Bronchial epithelial cell (primary cell): ENCODE measurements around the gene TFDP1. TPM values are rescaled to one million over a fixed set of nuclear protein-coding genes. Genes with fewer than 3 reads are reported as not detected.

Source experiments
- DNase-seq: peaks from one replicate; pipeline ENCODE4 v3.0.0-alpha.2; 2010; ENCODE audit warnings: low read depth
- FAIRE-seq: peaks from 2 replicates; lab custom pipeline; 2011; peaks lifted over from hg19 to GRCh38; lab: Jason Lieb, UNC
- H3K27me3 ChIP-seq: 2 replicates; pipeline ENCODE4 v1.5.1; 2011; ENCODE audit warnings: low read length; ENCODE audit not compliant: control insufficient read depth, insufficient read depth
- H3K36me3 ChIP-seq: 2 replicates; pipeline ENCODE4 v1.5.1; 2011; ENCODE audit warnings: low read length; ENCODE audit not compliant: control insufficient read depth, insufficient read depth
- H3K4me3 ChIP-seq: 2 replicates; pipeline ENCODE4 v1.5.1; 2011; ENCODE audit warnings: mild to moderate bottlenecking, low read depth, low read length, control low read depth
- total RNA-seq: library from RNA; depleted of rRNA; stranded (reverse); fragments of >200 nt; gene quantifications from 2 replicates; pipeline ENCODE4 v1.2.1, GENCODE V29; 2014
- TF ChIP-seq, protein P1 (sequence below): IDR thresholded peaks from 2 replicates; pipeline ENCODE4 v1.5.1; 2011; ENCODE audit warnings: mild to moderate bottlenecking, moderate library complexity, low read length, control low read depth, inconsistent platforms; ENCODE audit not compliant: insufficient read depth, severe bottlenecking

Gene TFDP1
- total RNA-seq, 1 donor from 2014 or later: 32.6 TPM

DNA sequence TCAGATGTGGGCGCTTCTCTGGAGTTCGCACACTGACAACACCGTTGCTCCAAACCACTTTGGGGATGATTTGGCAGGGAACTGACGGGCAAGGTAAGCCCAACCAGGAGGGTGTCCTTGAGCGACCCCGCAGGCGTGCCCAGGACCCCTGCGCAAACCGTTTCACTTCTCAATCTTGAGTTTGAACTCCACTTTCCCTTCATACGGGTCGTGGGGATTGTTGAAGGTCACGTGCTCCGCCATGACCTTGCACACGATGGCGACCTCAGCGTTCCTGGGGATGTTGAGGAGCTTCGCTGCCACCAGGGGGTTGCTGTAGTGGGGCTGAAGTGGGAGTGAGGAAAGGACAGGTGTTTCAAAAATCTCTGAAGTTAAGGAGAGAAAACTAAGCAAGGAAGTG is 64.7 kb downstream of the TFDP1 start:
- no peaks in the 10 kb centered on the region for H3K36me3 ChIP-seq
- DNase-seq (no peak), FAIRE-seq (no peak)
- H3K4me3 ChIP-seq: no peak overlapping the region
- TF ChIP-seq, protein P1, sequence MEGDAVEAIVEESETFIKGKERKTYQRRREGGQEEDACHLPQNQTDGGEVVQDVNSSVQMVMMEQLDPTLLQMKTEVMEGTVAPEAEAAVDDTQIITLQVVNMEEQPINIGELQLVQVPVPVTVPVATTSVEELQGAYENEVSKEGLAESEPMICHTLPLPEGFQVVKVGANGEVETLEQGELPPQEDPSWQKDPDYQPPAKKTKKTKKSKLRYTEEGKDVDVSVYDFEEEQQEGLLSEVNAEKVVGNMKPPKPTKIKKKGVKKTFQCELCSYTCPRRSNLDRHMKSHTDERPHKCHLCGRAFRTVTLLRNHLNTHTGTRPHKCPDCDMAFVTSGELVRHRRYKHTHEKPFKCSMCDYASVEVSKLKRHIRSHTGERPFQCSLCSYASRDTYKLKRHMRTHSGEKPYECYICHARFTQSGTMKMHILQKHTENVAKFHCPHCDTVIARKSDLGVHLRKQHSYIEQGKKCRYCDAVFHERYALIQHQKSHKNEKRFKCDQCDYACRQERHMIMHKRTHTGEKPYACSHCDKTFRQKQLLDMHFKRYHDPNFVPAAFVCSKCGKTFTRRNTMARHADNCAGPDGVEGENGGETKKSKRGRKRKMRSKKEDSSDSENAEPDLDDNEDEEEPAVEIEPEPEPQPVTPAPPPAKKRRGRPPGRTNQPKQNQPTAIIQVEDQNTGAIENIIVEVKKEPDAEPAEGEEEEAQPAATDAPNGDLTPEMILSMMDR: no peak
- no peaks in the 10 kb centered on the region for H3K27me3 ChIP-seq

DNA sequence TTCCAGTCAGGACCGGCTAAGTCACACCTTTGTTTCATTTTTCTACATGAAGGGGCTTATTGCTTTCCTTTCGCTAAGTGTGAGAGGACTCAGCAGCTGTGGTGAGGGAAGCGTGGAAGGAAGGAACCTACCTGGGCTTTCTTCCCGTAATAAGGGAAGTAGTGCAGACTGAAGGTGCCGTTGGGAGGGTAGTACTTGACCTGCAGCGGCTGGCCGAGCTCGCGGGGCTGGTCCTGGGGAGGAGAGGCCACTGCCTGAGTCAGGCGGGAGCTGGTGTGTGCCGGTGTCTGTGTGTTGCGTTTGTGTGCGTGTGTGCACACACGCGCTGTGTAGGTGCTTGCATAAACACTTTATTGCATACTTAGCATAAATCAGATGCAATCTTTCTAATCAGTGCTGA is 65.7 kb downstream of the TFDP1 start:
- TF ChIP-seq, protein P1: no peak
- FAIRE-seq (no peak), DNase-seq (peak; percentile 24)

GRCh38 chr13:113650731-113651148 is 66.2 kb downstream of the TFDP1 start:
- Histone ChIP-seq H3K4me3 (no peak overlapping the region), H3K36me3 (no peaks in the 10 kb centered on the region), H3K27me3 (peaks cover 2% of the 10 kb centered on the region)
- TF ChIP-seq, protein P1: no peak
- FAIRE-seq (no peak), DNase-seq (no peak)

More for the DNA sequence above, 65.7 kb downstream of the TFDP1 start:
- Histone ChIP-seq H3K4me3 (peak overlapping the region; percentile 12), H3K27me3 (no peaks in the 10 kb centered on the region), H3K36me3 (no peaks in the 10 kb centered on the region)

- DNase-seq: no peak
- TF ChIP-seq, protein P1: no peak
- no peak overlapping the region for H3K4me3 ChIP-seq
- no peak for FAIRE-seq
- H3K36me3 ChIP-seq: no peaks in the 10 kb centered on the region
- peaks cover 2% of the 10 kb centered on the region for H3K27me3 ChIP-seq
These were observed 67.2 kb downstream of the TFDP1 start for GRCh38 chr13:113651511-113652403.

DNA sequence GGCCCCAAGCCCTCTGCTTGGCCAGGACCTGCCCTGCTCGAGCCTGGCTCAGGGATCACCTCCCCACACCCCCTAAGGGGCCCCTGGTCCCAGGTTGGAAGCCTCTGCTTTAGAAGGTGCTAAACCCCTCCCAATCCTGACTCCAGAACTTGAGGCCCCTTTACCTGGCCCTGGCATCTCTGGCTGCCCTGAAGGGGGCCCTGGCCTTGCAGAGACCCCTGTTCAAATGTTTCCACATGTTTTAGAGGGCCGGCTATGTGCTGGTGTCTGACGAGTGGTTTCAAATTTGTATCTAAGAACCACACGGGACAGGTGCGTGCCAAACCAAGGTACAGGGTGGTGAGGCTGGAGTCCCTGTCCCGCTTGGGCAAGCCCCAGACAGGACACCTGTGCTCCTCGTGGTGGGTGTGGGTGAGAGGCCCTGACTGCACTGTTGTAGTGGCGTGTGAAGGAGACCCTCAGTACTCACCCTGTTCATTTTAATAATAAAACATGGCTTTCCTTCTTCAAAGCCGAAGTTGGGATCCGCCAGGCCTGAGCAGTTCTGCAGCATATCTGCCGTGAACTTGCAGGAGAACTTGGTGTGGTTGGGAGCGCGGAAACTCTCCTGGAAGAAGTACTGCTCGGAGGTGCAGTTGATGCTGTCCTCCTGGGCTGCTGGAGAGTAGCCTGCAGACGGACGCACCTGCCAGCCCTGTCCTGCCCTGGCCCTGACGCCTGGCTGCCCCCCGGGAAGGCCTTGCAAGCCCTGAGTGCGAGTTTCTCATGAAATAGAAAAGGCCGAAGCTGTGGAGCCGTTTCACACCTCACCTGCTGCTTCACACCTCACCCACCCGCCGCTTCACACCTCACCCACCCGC is 68.1 kb downstream of the TFDP1 start:
- FAIRE-seq: no peak
- no peak for DNase-seq
- Histone ChIP-seq H3K36me3 (no peaks in the 10 kb centered on the region), H3K4me3 (no peak overlapping the region), H3K27me3 (peaks cover 2% of the 10 kb centered on the region)
- TF ChIP-seq, protein P1: no peak
